Mesenchymal stem cell (in vitro differentiated cells and primary cell): ENCODE data around the gene CLDN11.

ENCODE experiments used
- DNase-seq: peaks from one replicate; pipeline ENCODE4 v3.0.0-alpha.2; 2013
- H2AFZ ChIP-seq: one replicate; pipeline ENCODE4 v1.6.1; 2013; ENCODE audit warnings: low read depth, mild to moderate bottlenecking, control low read depth, inconsistent platforms, low read length, moderate library complexity
- H2AK5ac ChIP-seq: 2 replicates; pipeline ENCODE4 v1.6.1; 2013; ENCODE audit warnings: low read length, moderate library complexity, mild to moderate bottlenecking, inconsistent platforms; ENCODE audit not compliant: severe bottlenecking
- H2BK120ac ChIP-seq: one replicate; pipeline ENCODE4 v1.6.1; 2013; ENCODE audit warnings: low read depth, mild to moderate bottlenecking, inconsistent platforms, low read length, moderate library complexity
- H2BK12ac ChIP-seq, 2 experiments: one replicate each; pipeline ENCODE4 v1.6.1; 2013; ENCODE audit warnings: inconsistent platforms in 2 of 2, low read length in 2 of 2, mild to moderate bottlenecking in 2 of 2, moderate library complexity in 2 of 2, control low read depth in 1 of 2
- H2BK15ac ChIP-seq: one replicate; pipeline ENCODE4 v1.6.1; 2013; ENCODE audit warnings: mild to moderate bottlenecking, low read depth, inconsistent platforms; ENCODE audit not compliant: poor library complexity, severe bottlenecking
- H2BK5ac ChIP-seq: 2 replicates; pipeline ENCODE4 v1.6.1; 2013; ENCODE audit warnings: low read depth, mild to moderate bottlenecking, low read length, control low read depth, inconsistent platforms; ENCODE audit not compliant: poor library complexity, severe bottlenecking
- H3K14ac ChIP-seq, 2 experiments: one replicate each; pipeline ENCODE4 v1.6.1; 2013; ENCODE audit warnings: inconsistent platforms in 2 of 2, low read length in 2 of 2, control low read depth in 1 of 2, mild to moderate bottlenecking in 1 of 2, moderate library complexity in 1 of 2
- H3K18ac ChIP-seq, 2 experiments: one replicate each; pipeline ENCODE4 v1.6.1; 2013; ENCODE audit warnings: inconsistent platforms in 2 of 2, low read length in 2 of 2, control low read depth in 1 of 2, low read depth in 1 of 2, mild to moderate bottlenecking in 1 of 2
- H3K23ac ChIP-seq, 2 experiments: one replicate each; pipeline ENCODE4 v1.6.1; 2013; ENCODE audit warnings: inconsistent platforms in 2 of 2, low read length in 2 of 2, mild to moderate bottlenecking in 2 of 2, moderate library complexity in 2 of 2, control low read depth in 1 of 2
- H3K27ac ChIP-seq: 2 replicates; pipeline ENCODE4 v1.5.1; 2013; ENCODE audit warnings: mild to moderate bottlenecking, moderate library complexity, low read length, control low read depth, inconsistent platforms; ENCODE audit not compliant: poor library complexity, severe bottlenecking
- H3K27me3 ChIP-seq, 2 experiments: 2 replicates each; pipeline versions ENCODE4 v1.6.1 to v1.7.0; 2013; ENCODE audit warnings: low read length in 2 of 2, mild to moderate bottlenecking in 2 of 2, moderate library complexity in 2 of 2, control low read depth in 1 of 2, inconsistent platforms in 1 of 2; ENCODE audit not compliant: control insufficient read depth in 1 of 2, insufficient read depth in 1 of 2
- H3K36me3 ChIP-seq, 2 experiments: 2 replicates each; pipeline versions ENCODE4 v1.6.1 to v1.7.0; 2013; ENCODE audit warnings: low read length in 2 of 2, control low read depth in 1 of 2, inconsistent platforms in 1 of 2, low read depth in 1 of 2, mild to moderate bottlenecking in 1 of 2; ENCODE audit not compliant: insufficient read depth in 2 of 2, control insufficient read depth in 1 of 2
- H3K4ac ChIP-seq, 2 experiments: one replicate each; pipeline ENCODE4 v1.6.1; 2013; ENCODE audit warnings: inconsistent platforms in 2 of 2, low read length in 2 of 2, mild to moderate bottlenecking in 2 of 2, moderate library complexity in 2 of 2, control low read depth in 1 of 2, low read depth in 1 of 2
- H3K4me1 ChIP-seq: 2 replicates; pipeline ENCODE4 v1.6.1; 2013; ENCODE audit warnings: low read depth, low read length, control low read depth; ENCODE audit not compliant: control insufficient read depth, insufficient read depth
- H3K4me2 ChIP-seq: 2 replicates; pipeline ENCODE4 v1.6.1; 2013; ENCODE audit warnings: low read length, mild to moderate bottlenecking, inconsistent platforms; ENCODE audit not compliant: poor library complexity, severe bottlenecking
- H3K4me3 ChIP-seq, 2 experiments: 2 replicates each; pipeline versions ENCODE4 v1.5.1 to v1.7.0; 2013; ENCODE audit warnings: low read length in 2 of 2, mild to moderate bottlenecking in 2 of 2, control low read depth in 1 of 2, low read depth in 1 of 2; ENCODE audit not compliant: insufficient read depth in 1 of 2
- H3K79me1 ChIP-seq: replicated peaks from 2 replicates; pipeline ENCODE4 v1.6.1; 2013; ENCODE audit warnings: mild to moderate bottlenecking, control low read depth, low read length, inconsistent platforms; ENCODE audit not compliant: poor library complexity, severe bottlenecking
- H3K9ac ChIP-seq: 2 replicates; pipeline ENCODE4 v1.7.0; 2013; ENCODE audit warnings: mild to moderate bottlenecking, low read length, moderate library complexity
- H3K9me3 ChIP-seq: 2 replicates; pipeline ENCODE4 v1.7.0; 2013; ENCODE audit warnings: mild to moderate bottlenecking, low read length; ENCODE audit not compliant: control insufficient read depth
- H4K8ac ChIP-seq: one replicate; pipeline ENCODE4 v1.6.1; 2013; ENCODE audit warnings: inconsistent platforms, mild to moderate bottlenecking, low read length, moderate library complexity
- H4K91ac ChIP-seq: one replicate; pipeline ENCODE4 v1.6.1; 2013; ENCODE audit warnings: mild to moderate bottlenecking, low read length, inconsistent platforms
- WGBS: methylation state at CpG from one replicate; pipeline ENCODE4 v1.1.7; 2013; ENCODE audit warnings: mixed read lengths; 5-methylcytosine and 5-hydroxymethylcytosine counted together

Gene CLDN11

DNA sequence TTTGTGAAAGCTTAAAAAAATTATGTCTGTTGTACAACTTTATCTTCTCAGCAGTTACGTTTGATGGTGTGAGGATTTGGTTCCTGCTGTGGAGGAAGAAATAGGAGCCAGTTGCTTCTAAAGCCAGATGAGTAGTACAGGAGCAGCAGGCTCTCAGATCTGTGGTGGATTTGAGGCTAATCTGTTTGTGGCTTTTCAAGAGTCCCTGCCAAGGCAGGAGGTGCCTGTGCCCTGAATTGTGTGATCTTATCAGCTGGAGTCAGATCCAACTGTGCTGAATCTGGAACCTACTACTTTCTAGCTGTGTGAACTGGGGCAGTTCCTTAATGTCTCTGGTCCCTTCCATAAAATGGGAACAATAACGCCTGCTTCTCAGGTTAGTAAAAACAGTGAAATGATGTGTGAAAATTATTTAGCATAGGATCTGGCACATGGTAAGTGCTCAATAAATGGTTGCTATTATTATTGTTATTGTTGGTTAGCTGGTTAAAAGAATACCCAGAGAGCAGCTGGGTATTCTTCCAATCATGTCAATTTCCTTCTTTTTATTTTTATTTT, 7.7 kb downstream of the CLDN11 start:
- Histone ChIP-seq H3K23ac (no peak overlapping the region), H3K4me2 (no peak overlapping the region), H2AFZ (no peak overlapping the region), H3K4me1 (peaks cover 2% of the 10 kb centered on the region), H2BK12ac (no peak overlapping the region), H3K14ac (no peak overlapping the region), H3K27me3 (no peaks in the 10 kb centered on the region), H3K4ac (no peak overlapping the region), H3K27ac (no peak overlapping the region), H3K9me3 (no peaks in the 10 kb centered on the region), H4K91ac (no peak overlapping the region), H3K79me1 (no peaks in the 10 kb centered on the region), H2BK120ac (no peak overlapping the region), H3K36me3 (peaks cover 3 to 98% of the 10 kb centered on the region in 2 experiments), H4K8ac (no peak overlapping the region), H2BK15ac (no peak overlapping the region), H3K4me3 (peak overlapping the region in 1 of 2 experiments; percentile 93), H3K18ac (no peak overlapping the region), H2AK5ac (no peak overlapping the region), H2BK5ac (no peak overlapping the region), H3K9ac (peak overlapping the region; percentile 94)
- no peak for DNase-seq
- WGBS, result 80% methylated on average over 2 of the region's 2 CpGs

DNA sequence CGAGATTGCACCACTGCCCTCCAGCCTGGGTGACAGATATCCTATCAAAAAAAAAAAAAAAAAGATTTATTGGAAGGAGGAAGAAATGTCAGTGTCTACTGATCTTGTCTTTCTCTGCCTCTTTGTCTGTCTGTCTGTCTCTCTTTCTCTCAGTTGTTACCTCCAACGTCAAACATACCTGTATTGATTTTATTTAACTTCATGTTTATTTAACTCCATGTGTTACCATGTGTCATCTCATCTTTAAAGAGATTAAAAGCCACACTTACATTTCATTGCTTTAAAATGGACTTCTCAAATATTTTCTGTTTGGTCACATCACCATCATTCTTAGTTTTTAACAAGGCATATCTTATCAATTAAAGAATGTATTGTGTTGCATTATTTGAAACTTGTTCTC, 9.4 kb downstream of the CLDN11 start:
- WGBS, result 89% methylated on average over 1 of the region's 2 CpGs
- no peak for DNase-seq

DNA sequence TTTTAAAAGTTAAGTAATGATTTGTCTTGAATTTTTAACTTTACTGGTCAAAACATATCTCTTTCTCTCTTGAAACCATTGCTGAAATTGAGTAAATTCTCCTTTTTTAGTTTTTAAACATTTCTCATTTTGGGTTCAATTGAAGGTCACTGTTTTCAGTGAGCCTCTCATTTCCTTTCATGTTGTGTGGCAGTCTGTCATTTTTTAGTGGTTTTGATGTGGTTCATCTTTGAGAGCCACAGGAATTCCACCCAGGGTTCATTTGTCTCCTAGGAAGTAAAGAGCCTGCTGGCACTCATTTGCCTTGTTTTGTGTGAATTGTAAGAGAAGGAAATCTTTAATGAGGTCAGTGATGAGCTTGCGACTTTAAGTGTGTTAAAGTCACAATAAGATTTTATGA, 10.4 kb downstream of the CLDN11 start:
- Histone ChIP-seq H2BK5ac (no peak overlapping the region), H3K4ac (no peak overlapping the region), H3K4me1 (no peaks in the 10 kb centered on the region), H2AK5ac (no peak overlapping the region), H4K91ac (no peak overlapping the region), H2BK12ac (no peak overlapping the region), H3K27ac (no peak overlapping the region), H3K4me3 (peak overlapping the region in 1 of 2 experiments; percentile 59), H2BK120ac (no peak overlapping the region), H4K8ac (no peak overlapping the region), H3K27me3 (no peaks in the 10 kb centered on the region), H3K79me1 (no peaks in the 10 kb centered on the region), H2BK15ac (no peak overlapping the region), H2AFZ (no peak overlapping the region), H3K14ac (no peak overlapping the region), H3K36me3 (peaks cover 5 to 99% of the 10 kb centered on the region in 2 experiments), H3K9ac (peak overlapping the region; percentile 42), H3K4me2 (no peak overlapping the region), H3K9me3 (no peaks in the 10 kb centered on the region), H3K23ac (no peak overlapping the region), H3K18ac (no peak overlapping the region)
- WGBS, result no CpG with 5 or more reads among the region's 1 CpG
- DNase-seq, result peak; percentile 29

More for the DNA sequence above, 9.4 kb downstream of the CLDN11 start:
- Histone ChIP-seq H3K9ac (peak overlapping the region; percentile 42), H3K23ac (no peak overlapping the region), H4K8ac (no peak overlapping the region), H2BK15ac (no peak overlapping the region), H2BK5ac (no peak overlapping the region), H2BK12ac (no peak overlapping the region), H3K27ac (no peak overlapping the region), H3K9me3 (no peaks in the 10 kb centered on the region), H3K4me1 (no peaks in the 10 kb centered on the region), H3K18ac (no peak overlapping the region), H3K14ac (no peak overlapping the region), H3K4ac (no peak overlapping the region), H2AK5ac (no peak overlapping the region), H3K36me3 (peaks cover 6 to 99% of the 10 kb centered on the region in 2 experiments), H2BK120ac (no peak overlapping the region), H3K4me3 (peak overlapping the region in 1 of 2 experiments; percentile 59), H4K91ac (no peak overlapping the region), H3K79me1 (no peaks in the 10 kb centered on the region), H2AFZ (no peak overlapping the region), H3K27me3 (no peaks in the 10 kb centered on the region), H3K4me2 (no peak overlapping the region)

DNA sequence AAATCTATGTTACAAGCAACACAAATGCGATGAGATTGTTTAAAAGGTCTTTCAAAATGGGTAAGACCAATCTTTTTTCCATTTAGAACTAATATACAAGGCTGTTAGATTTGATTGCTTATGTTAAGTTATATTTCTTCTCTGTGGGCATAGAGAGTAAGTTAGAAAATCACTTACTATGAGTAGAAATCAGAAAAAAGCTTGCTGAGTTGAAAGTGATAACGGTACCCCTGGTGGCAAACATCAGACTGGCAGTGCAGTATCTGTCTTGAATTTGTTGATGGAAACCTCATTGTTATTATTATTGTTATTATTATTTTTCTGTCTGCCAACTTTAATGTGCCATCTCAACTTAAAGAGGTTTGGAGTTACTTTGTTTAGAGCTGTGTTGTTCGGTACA, 12.4 kb downstream of the CLDN11 start:
- Histone ChIP-seq H3K4ac (no peak overlapping the region), H3K9me3 (no peaks in the 10 kb centered on the region), H3K9ac (no peak overlapping the region), H3K23ac (no peak overlapping the region), H2BK120ac (no peak overlapping the region), H3K27ac (no peak overlapping the region), H3K4me2 (no peak overlapping the region), H3K18ac (no peak overlapping the region), H3K79me1 (no peaks in the 10 kb centered on the region), H3K4me3 (peak overlapping the region in 1 of 2 experiments; percentile 24), H2AFZ (no peak overlapping the region), H3K36me3 (peaks cover 5 to 99% of the 10 kb centered on the region in 2 experiments), H4K8ac (no peak overlapping the region), H2BK5ac (no peak overlapping the region), H2AK5ac (no peak overlapping the region), H3K14ac (no peak overlapping the region), H4K91ac (no peak overlapping the region), H2BK12ac (no peak overlapping the region), H3K4me1 (no peaks in the 10 kb centered on the region), H3K27me3 (no peaks in the 10 kb centered on the region), H2BK15ac (no peak overlapping the region)
- WGBS, result 29% methylated on average over 1 of the region's 3 CpGs
- no peak for DNase-seq
